Activated CD4-positive, alpha-beta memory T cell treated with anti-CD3 and anti-CD28 coated beads for 36 hours (primary cell): ENCODE measurements around the gene IL20RB. TPM values are rescaled to one million over a fixed set of nuclear protein-coding genes. Genes with fewer than 3 reads are reported as not detected.
A peak's percentile ranks its signal among the peaks of the same experiment; 100 is the strongest.

Experiments used
- CTCF ChIA-PET: fragments of 350-600 bp; sonication (Branson Sonifier 250); formaldehyde crosslinking; loops from one replicate; lab custom pipeline; 2021; ENCODE audit warnings: antibody characterized with exemption, inconsistent platforms; lab: Charles Lee
- POLR2A ChIA-PET: fragments of 350-600 bp; sonication (Branson Sonifier 250); formaldehyde crosslinking; loops from one replicate; lab custom pipeline; 2021; ENCODE audit warnings: antibody characterized with exemption; lab: Charles Lee
- DNase-seq: peaks from one replicate; pipeline ENCODE4 v3.0.0-alpha.2; 2020
- H3K27ac Mint-ChIP-seq: one replicate; pipeline ENCODE4 v1.8.0; 2021; ENCODE audit warnings: mixed read lengths
- H3K27me3 Mint-ChIP-seq: one replicate; pipeline ENCODE4 v1.8.0; 2021; ENCODE audit warnings: mixed read lengths
- H3K36me3 Mint-ChIP-seq: one replicate; pipeline ENCODE4 v1.8.0; 2021; ENCODE audit warnings: mixed read lengths
- H3K4me1 Mint-ChIP-seq: one replicate; pipeline ENCODE4 v1.8.0; 2021; ENCODE audit warnings: low read depth, mixed read lengths
- H3K4me3 Mint-ChIP-seq: one replicate; pipeline ENCODE4 v1.8.0; 2021; ENCODE audit warnings: mild to moderate bottlenecking, mixed read lengths
- H3K9me3 Mint-ChIP-seq: one replicate; pipeline ENCODE4 v1.8.0; 2021; ENCODE audit warnings: mixed read lengths
- intact Hi-C: fragments of 100-400 bp; cut with micrococcal nuclease; formaldehyde crosslinking; loops from one replicate; pipeline ENCODE4 v1.15.1; 2023
- total RNA-seq, 2 experiments: library from RNA; stranded (reverse); gene quantifications; one replicate each; pipeline ENCODE4 v1.2.3, GENCODE V29; 2021

Gene IL20RB, protein sequence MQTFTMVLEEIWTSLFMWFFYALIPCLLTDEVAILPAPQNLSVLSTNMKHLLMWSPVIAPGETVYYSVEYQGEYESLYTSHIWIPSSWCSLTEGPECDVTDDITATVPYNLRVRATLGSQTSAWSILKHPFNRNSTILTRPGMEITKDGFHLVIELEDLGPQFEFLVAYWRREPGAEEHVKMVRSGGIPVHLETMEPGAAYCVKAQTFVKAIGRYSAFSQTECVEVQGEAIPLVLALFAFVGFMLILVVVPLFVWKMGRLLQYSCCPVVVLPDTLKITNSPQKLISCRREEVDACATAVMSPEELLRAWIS
- total RNA-seq = under 1 TPM; 0.80 to 0.97 TPM

DNA sequence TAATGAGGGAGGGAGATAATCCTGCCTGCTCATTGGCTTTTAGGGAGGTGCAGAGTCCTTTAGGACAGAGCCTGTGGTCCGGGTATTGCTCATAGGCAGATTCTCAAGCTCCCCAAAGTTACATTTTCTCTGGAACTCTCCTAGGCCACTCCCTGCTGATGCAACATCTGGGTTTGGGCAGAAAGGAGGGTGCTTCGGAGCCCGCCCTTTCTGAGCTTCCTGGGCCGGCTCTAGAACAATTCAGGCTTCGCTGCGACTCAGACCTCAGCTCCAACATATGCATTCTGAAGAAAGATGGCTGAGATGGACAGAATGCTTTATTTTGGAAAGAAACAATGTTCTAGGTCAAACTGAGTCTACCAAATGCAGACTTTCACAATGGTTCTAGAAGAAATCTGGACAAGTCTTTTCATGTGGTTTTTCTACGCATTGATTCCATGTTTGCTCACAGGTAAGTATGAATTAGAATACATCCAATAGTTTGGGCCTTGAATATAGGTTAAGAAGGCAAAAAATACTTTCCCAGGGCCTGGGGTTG is at the start of gene IL20RB:
Gene IL20RB, plus strand, starts transcription at position 233 of the 538 bp plus-strand sequence. Its CDS starts 131 bp downstream, at position 364.
- ChIA-PET CTCF (no interaction called here), POLR2A (no interaction called here)
- Mint-ChIP-seq H3K36me3 (no peaks in the 10 kb centered on the region), H3K4me3 (no peak within 1 kb of the TSS), H3K27me3 (no peaks in the 10 kb centered on the region), H3K27ac (no peak within 1 kb of the TSS), H3K9me3 (no peaks in the 10 kb centered on the region), H3K4me1 (peaks cover 10% of the 10 kb centered on the region)
- no peak for DNase-seq
- intact Hi-C loops = no loop called here

DNA sequence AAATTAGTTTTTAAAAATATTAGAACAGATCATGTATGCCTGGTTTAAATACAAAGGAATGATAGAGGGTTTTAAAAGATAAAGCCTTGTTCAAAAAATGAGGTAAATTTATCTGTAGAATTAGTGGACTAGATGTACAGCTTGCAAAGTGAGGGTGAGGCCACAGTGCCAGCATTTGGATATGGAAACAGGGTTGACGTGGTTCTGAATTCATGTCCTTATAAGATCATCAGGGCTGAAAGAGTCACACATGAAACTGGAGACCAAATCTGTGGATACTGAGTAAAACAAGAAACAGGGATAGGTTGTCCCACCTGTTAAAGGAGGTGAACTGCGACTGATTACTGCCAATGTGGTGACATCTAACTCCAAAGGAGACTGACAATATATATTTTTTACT is 49.5 kb upstream of the IL20RB start:
- Mint-ChIP-seq H3K4me1 (peaks cover 66% of the 10 kb centered on the region), H3K27ac (no peak overlapping the region), H3K27me3 (no peaks in the 10 kb centered on the region), H3K36me3 (peaks cover 29% of the 10 kb centered on the region), H3K9me3 (peaks cover 20% of the 10 kb centered on the region), H3K4me3 (no peak overlapping the region)
- no peak for DNase-seq
- intact Hi-C loops = no loop called here
- ChIA-PET CTCF (no interaction called here), POLR2A (interaction anchor here (1.4 kb wide), 1 partner anchor 45 kb away, joined by 3 read pairs; no protein-coding TSS in a partner anchor)

DNA sequence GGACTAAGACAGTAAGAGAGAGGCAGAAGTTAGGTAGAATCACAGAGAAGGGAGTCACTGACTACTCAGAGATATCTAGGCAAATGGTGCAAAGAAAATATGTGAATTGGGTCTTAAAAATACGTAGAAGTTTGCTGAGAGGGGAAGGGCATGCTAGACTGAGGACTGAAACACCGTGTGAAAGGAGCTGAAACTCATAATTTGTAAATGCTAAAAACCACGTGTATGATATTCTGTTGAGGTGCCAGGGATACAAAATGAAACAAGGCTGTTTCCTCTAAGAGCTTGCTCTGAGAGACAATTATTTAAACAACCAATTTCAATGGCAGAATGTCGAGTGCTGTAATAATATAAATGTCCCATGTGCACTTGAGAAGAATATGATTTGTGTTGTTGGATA is 48.6 kb upstream of the IL20RB start:
- H3K4me1 Mint-ChIP-seq = peaks cover 71% of the 10 kb centered on the region
- H3K9me3 Mint-ChIP-seq = peaks cover 15% of the 10 kb centered on the region
- H3K4me3 Mint-ChIP-seq = no peak overlapping the region
- H3K27me3 Mint-ChIP-seq = no peaks in the 10 kb centered on the region
- no peak for DNase-seq
- peak overlapping the region; percentile 14 for H3K27ac Mint-ChIP-seq
- CTCF ChIA-PET = interaction anchor here (1.5 to 1.6 kb wide), 2 partner anchors 10 to 47 kb away, joined by 6 to 7 read pairs; partner anchors contain the start of gene NCK1
- intact Hi-C loops = no loop called here
- POLR2A ChIA-PET = interaction anchor here (1.4 kb wide), 1 partner anchor 46 kb away, joined by 3 read pairs; no protein-coding TSS in a partner anchor
- peaks cover 24% of the 10 kb centered on the region for H3K36me3 Mint-ChIP-seq

DNA sequence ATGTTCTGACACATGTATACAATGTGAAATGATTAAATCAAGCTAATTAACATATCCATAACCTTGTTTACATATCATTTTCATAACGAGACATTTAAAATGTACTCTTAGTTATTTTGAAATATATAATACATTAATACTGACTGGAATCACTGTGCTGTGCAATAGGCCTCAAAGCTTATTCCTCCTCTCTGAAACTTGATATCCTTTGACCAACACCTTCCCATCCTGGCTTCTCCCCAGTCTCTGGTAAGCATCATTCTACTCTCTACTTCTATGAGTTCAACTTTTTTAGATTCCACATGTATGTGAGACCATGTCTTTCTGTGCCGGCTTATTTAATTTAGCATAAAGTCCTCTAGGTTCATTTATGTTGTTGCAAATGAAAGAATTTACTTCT is 47.1 kb upstream of the IL20RB start:
- no peak overlapping the region for H3K27ac Mint-ChIP-seq
- no peak overlapping the region for H3K4me3 Mint-ChIP-seq
- POLR2A ChIA-PET = no interaction called here

DNA sequence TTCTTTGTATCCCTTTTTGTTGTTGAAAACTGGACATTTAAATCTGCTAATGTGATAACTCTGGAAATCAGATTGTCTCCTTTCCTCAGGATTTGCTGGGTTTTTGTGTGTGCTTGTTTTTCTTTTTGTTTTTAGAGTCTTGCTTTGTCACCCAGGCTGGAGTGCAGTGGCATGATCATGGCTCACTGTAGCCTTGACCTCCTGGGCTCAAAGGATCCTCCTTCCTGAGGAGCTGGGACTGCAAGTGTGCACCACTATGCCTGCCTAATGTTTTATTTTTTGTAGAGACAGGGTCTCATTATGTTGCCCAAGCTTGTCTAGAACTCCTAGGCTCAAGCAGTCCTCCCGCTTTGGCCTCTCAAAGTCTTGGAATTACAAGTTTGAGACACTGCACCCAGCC is 44.6 kb upstream of the IL20RB start:
- H3K36me3 Mint-ChIP-seq = peaks cover 14% of the 10 kb centered on the region
- no peak for DNase-seq
- ChIA-PET POLR2A (no interaction called here), CTCF (interaction anchor here (1.5 kb wide), 1 partner anchor 522 kb away, joined by 3 read pairs; no protein-coding TSS in a partner anchor)
- H3K4me3 Mint-ChIP-seq = no peak overlapping the region
- H3K4me1 Mint-ChIP-seq = peaks cover 77% of the 10 kb centered on the region
- H3K27me3 Mint-ChIP-seq = no peaks in the 10 kb centered on the region
- peaks cover 5% of the 10 kb centered on the region for H3K9me3 Mint-ChIP-seq
- intact Hi-C loops = no loop called here
- no peak overlapping the region for H3K27ac Mint-ChIP-seq

More for the DNA sequence above, 47.1 kb upstream of the IL20RB start:
- intact Hi-C loops = no loop called here
- peaks cover 81% of the 10 kb centered on the region for H3K4me1 Mint-ChIP-seq
- H3K27me3 Mint-ChIP-seq = no peaks in the 10 kb centered on the region
- peaks cover 7% of the 10 kb centered on the region for H3K9me3 Mint-ChIP-seq
- CTCF ChIA-PET = interaction anchor here (0.6 to 1.6 kb wide), 3 partner anchors 9 to 117 kb away, joined by 3 to 7 read pairs (median 6); partner anchors contain the start of gene NCK1
- DNase-seq = no peak
- H3K36me3 Mint-ChIP-seq = peaks cover 17% of the 10 kb centered on the region

DNA sequence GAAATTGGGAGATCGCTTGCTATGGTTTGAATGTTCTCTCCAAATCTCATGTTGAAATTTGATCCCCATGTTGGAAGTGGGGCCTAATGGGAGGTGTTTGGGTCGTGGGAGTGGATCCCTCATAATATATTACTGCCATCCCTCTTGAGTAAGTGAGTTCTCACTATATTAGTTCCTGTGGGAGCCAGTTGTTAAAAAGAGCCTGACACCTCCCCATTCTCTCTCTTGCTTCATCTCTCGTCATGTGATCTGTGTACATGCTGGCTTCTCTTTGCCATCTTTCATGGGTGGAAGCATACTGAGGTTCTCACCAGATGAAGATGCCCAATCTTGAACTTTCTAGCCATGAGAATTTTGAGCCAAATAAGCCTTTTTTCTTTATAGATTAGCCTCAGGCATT is 43.0 kb upstream of the IL20RB start:
- DNase-seq = no peak
- ChIA-PET CTCF (interaction anchor here (1.5 kb wide), 1 partner anchor 524 kb away, joined by 3 read pairs; no protein-coding TSS in a partner anchor), POLR2A (no interaction called here)
- Mint-ChIP-seq H3K4me1 (peaks cover 76% of the 10 kb centered on the region), H3K9me3 (peaks cover 5% of the 10 kb centered on the region), H3K27me3 (no peaks in the 10 kb centered on the region), H3K4me3 (no peak overlapping the region), H3K27ac (no peak overlapping the region), H3K36me3 (peaks cover 14% of the 10 kb centered on the region)
- intact Hi-C loops = no loop called here

DNA sequence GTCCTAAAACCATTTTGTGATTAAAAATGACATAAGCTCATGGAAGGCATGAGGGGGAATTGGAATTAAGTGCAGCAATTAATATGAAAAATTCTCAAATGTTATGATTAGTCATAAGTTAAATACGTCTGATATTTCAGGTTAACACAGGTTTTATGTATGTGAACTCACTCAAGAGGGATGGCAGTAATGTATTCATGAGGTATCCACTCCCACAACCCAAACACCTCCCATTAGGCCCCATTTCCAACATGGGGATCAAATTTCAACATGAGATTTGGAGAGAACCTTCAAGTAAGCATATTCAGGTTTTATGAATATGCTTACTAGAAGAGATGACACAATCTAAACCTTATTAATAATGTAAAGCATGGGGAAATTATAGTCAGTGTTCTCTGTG is 41.6 kb upstream of the IL20RB start:
- peaks cover 3% of the 10 kb centered on the region for H3K9me3 Mint-ChIP-seq
- H3K36me3 Mint-ChIP-seq = peaks cover 12% of the 10 kb centered on the region
- intact Hi-C loops = no loop called here

DNA sequence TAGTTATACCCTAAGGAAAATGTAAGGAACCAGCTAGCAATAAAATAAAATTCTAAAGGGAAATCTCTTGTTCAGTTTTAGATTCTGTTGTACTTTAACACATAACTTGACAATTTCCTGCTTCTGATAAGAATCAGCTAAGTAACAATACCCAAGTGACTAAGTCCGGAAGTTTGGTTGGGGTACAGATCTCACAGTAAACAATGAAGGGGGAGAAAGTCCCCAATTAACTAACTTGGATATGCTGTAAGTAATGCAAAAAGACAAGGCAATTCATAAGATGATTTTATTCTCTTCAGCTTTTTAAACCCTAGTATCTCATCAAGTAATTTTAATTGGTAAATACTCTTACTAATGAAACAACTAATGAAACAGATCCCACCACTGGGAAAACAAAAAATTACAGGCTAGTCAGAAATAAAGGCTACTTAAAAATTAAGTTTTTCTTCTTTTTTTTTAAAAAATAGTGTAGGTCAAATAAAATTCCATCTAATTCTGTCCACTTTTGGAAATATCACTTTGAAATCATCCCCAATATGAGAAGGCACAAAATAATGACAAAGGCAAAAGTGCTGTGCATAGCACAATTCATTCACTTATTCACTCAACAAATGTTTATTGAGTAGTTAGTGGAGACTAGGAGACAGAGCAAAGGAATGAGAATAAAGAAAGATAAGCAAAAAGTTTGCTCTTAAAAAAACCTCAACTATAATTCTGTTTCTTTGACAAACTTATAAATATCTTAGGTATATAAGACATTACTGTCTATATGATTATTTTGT is 37.8 kb upstream of the IL20RB start:
- Mint-ChIP-seq H3K27ac (peak overlapping the region; percentile 68), H3K27me3 (no peaks in the 10 kb centered on the region), H3K9me3 (no peaks in the 10 kb centered on the region), H3K4me3 (no peak overlapping the region), H3K36me3 (no peaks in the 10 kb centered on the region), H3K4me1 (peaks cover 78% of the 10 kb centered on the region)
- ChIA-PET POLR2A (interaction anchor here (1.1 to 1.5 kb wide), 2 partner anchors 22 to 58 kb away, joined by 3 to 5 read pairs; partner anchors contain the start of gene NCK1), CTCF (interaction anchor here (0.7 to 1.7 kb wide), 3 partner anchors 10 to 749 kb away, joined by 3 to 6 read pairs (median 4); partner anchors contain the start of gene NCK1)
- intact Hi-C loops = loop anchor here (1.0 to 10.0 kb wide), 4 partner anchors 38 to 725 kb away; partner anchors contain the start of genes MSL2, NCK1 and STAG1
- no peak for DNase-seq

More for the DNA sequence above, 41.6 kb upstream of the IL20RB start:
- Mint-ChIP-seq H3K27ac (no peak overlapping the region), H3K4me3 (no peak overlapping the region), H3K27me3 (no peaks in the 10 kb centered on the region), H3K4me1 (peaks cover 77% of the 10 kb centered on the region)
- ChIA-PET POLR2A (no interaction called here), CTCF (no interaction called here)
- no peak for DNase-seq

DNA sequence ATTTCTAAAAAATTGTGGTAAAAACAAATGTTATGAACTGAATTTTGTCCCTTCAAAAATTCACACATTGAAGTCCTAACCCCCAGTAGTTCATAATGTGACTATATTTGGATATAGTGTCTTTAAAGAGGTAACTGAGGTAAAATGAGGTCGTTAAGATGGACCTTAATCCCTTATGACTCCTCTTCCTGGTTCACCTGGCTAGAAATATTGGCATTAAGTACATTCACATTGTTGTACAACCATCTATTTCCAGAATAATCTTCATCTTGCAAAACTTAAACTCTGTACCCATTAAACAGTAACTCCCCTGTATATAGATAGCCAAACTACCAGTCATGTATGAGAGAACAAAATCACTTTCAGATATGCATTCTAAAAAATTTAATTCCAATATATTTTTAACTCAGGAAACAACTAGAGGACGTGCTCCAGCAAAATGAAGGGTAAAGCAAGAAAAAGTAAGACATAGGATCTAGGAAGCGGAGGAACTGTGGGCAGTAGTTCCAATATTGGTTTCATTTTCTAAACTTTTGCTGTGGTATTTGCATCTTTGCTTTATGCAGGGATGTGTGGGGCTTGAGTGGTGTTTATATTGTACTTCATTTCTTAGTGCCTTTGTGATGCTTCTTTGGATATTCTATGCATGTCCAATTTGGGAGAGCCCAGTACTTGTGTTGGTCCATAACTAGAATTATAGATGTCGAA is 36.7 kb upstream of the IL20RB start:
- Mint-ChIP-seq H3K9me3 (no peaks in the 10 kb centered on the region), H3K4me1 (peaks cover 76% of the 10 kb centered on the region), H3K4me3 (peak overlapping the region; percentile 53), H3K36me3 (no peaks in the 10 kb centered on the region), H3K27ac (peak overlapping the region; percentile 83), H3K27me3 (no peaks in the 10 kb centered on the region)
- ChIA-PET POLR2A (no interaction called here), CTCF (no interaction called here)
- no peak for DNase-seq
- intact Hi-C loops = loop anchor here (1.0 to 10.0 kb wide), 5 partner anchors 22 to 726 kb away; partner anchors contain the start of genes MSL2, NCK1 and STAG1

DNA sequence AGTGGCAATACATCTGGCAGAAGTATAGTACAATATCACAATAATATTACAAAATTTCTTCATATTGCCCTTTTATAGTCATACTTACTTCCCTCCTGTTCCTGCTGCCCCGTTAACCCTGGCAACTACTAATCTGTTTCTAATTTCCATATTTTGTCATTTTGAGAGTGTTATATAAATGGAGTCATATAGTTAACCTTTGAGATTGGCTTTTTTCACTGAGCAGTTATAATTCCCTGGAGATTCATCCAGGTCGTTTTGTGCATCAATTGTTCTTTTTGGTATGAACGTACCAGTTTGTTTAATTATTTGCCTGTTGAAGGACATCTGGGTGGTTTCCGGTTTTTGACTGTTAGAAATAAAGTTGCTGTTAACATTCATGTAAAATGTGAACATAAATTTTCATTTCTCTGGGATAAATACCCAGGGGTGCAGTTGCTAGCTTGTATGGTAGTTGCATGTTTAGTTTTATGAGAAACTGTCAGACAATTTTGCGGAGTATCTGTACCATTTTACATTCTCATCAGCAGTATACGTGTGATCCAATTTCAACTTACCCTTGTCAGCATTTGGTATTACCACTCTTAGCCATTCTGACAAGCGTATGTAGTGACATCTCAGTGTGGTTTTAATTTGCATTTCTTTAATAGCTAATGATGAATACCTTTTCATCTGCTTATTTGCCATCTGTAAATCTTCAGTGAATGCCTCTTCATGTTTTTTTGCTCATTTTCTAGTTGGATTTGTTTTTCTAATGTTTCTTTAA is 32.2 kb upstream of the IL20RB start:
- Mint-ChIP-seq H3K4me3 (no peak overlapping the region), H3K4me1 (peaks cover 55% of the 10 kb centered on the region), H3K27me3 (no peaks in the 10 kb centered on the region), H3K36me3 (peaks cover 15% of the 10 kb centered on the region), H3K9me3 (no peaks in the 10 kb centered on the region), H3K27ac (peak overlapping the region; percentile 52)
- intact Hi-C loops = loop anchor here (10.0 kb wide), 1 partner anchor 731 kb away; the partner anchor contains the start of gene MSL2
- POLR2A ChIA-PET = no interaction called here
- CTCF ChIA-PET = interaction anchor here (0.6 kb wide), 1 partner anchor 892 kb away, joined by 3 read pairs; no protein-coding TSS in a partner anchor
- no peak for DNase-seq
